PC-9 (cell line): ENCODE measurements around the gene LEKR1. TPM values are rescaled to one million over a fixed set of nuclear protein-coding genes. Genes with fewer than 3 reads are reported as not detected.
"Not testable (repeated sequence)": the region's sequence is repeated elsewhere in the genome, so short reads cannot be mapped to it uniquely, and the experiment has no call there.

ENCODE experiments used
- BruUV-seq: library from RNA; stranded (reverse); fragments of 400-500 nt; replicated peaks from 2 replicates; lab custom pipeline; 2021; lab: Mats Ljungman, UMichigan
- CTCF ChIA-PET: fragments of 300-600 bp; sonication (Branson Sonifier 250); formaldehyde crosslinking; loops from one replicate; lab custom pipeline; 2022; ENCODE audit warnings: antibody characterized with exemption; lab: Charles Lee
- POLR2A ChIA-PET: fragments of 300-600 bp; sonication (Branson Sonifier 250); formaldehyde crosslinking; loops from one replicate; lab custom pipeline; 2022; ENCODE audit warnings: antibody characterized with exemption; ENCODE audit not compliant: unreplicated experiment; lab: Charles Lee
- DNase-seq, 2 experiments: peaks; one replicate each; pipeline versions ENCODE4 v3.0.0 to v3.0.0-alpha.2; 2015 to 2022; ENCODE audit warnings: mixed read lengths in 1 of 2
- H2AFZ ChIP-seq: fragments of 200-600 bp; sonication (generic); 2 replicates; pipeline ENCODE4 v1.8.1; 2017; ENCODE audit warnings: antibody characterized with exemption
- H3F3A ChIP-seq: fragments of 200-600 bp; sonication (generic); 2 replicates; pipeline ENCODE4 v1.8.1; 2017; ENCODE audit warnings: antibody characterized with exemption, mild to moderate bottlenecking, low read depth; ENCODE audit not compliant: insufficient read depth
- H3K27ac ChIP-seq: fragments of 200-600 bp; sonication (generic); 2 replicates; pipeline ENCODE4 v1.6.1; 2016; ENCODE audit warnings: mixed run types
- H3K27me3 ChIP-seq: fragments of 200-600 bp; sonication (generic); 2 replicates; pipeline ENCODE4 v1.6.1; 2016; ENCODE audit warnings: low read depth, mixed run types; ENCODE audit not compliant: insufficient read depth
- H3K36me3 ChIP-seq: fragments of 200-600 bp; sonication (generic); 2 replicates; pipeline ENCODE4 v1.6.1; 2016; ENCODE audit warnings: low read depth, mixed run types
- H3K4me1 ChIP-seq: fragments of 200-600 bp; sonication (generic); replicated peaks from 2 replicates; pipeline ENCODE4 v1.6.1; 2016; ENCODE audit warnings: mixed run types; ENCODE audit not compliant: insufficient read depth
- H3K4me2 ChIP-seq: fragments of 200-600 bp; sonication (generic); 2 replicates; pipeline ENCODE4 v1.6.1; 2017; ENCODE audit warnings: mixed run types
- H3K4me3 ChIP-seq: fragments of 200-600 bp; sonication (generic); 2 replicates; pipeline ENCODE4 v1.6.1; 2016; ENCODE audit warnings: mixed run types
- H3K79me2 ChIP-seq: fragments of 200-600 bp; sonication (generic); 2 replicates; pipeline ENCODE4 v1.6.1; 2017; ENCODE audit warnings: low read depth, mixed run types
- H3K9me2 ChIP-seq: fragments of 200-600 bp; sonication (generic); 2 replicates; pipeline ENCODE4 v1.8.1; 2017; ENCODE audit warnings: mild to moderate bottlenecking; ENCODE audit not compliant: insufficient read depth
- H3K9me3 ChIP-seq: fragments of 200-600 bp; sonication (generic); 2 replicates; pipeline ENCODE4 v1.8.1; 2016; ENCODE audit warnings: low read depth; ENCODE audit not compliant: insufficient read depth
- H4K20me1 ChIP-seq: fragments of 200-600 bp; sonication (generic); 2 replicates; pipeline ENCODE4 v1.8.1; 2017; ENCODE audit not compliant: insufficient read depth
- CTCF ChIP-seq: fragments of 200-600 bp; sonication (generic); conservative IDR thresholded peaks from 2 replicates; pipeline ENCODE4 v1.6.1; 2017; ENCODE audit warnings: mixed run types, antibody characterized with exemption, mild to moderate bottlenecking, moderate library complexity
- EZH2 ChIP-seq: fragments of 200-600 bp; sonication (generic); IDR thresholded peaks from 2 replicates; pipeline ENCODE4 v1.8.0; 2017; ENCODE audit warnings: antibody characterized with exemption, low read depth
- intact Hi-C: fragments of 100-400 bp; cut with micrococcal nuclease; formaldehyde crosslinking; loops from one replicate; pipeline ENCODE4 v1.10.0; 2022; ENCODE audit not compliant: unreplicated experiment
- total RNA-seq: library from RNA; stranded (reverse); gene quantifications from 2 replicates; pipeline ENCODE4 v1.2.3, GENCODE V29; 2021

Gene LEKR1
- total RNA-seq, 1 experiment from 2014 or later, result 3.9 TPM

GRCh38 chr3:156888176-156888575, 62.0 kb downstream of the LEKR1 start:
- Histone ChIP-seq H3K9me2 (no peaks in the 10 kb centered on the region), H2AFZ (no peak overlapping the region), H3K27me3 (no peaks in the 10 kb centered on the region), H3K9me3 (peaks cover 12% of the 10 kb centered on the region), H3K4me2 (no peak overlapping the region), H3K4me3 (no peak overlapping the region), H3K4me1 (peaks cover 11% of the 10 kb centered on the region), H3K27ac (no peak overlapping the region), H4K20me1 (no peaks in the 10 kb centered on the region), H3K79me2 (no peaks in the 10 kb centered on the region), H3F3A (peaks cover 13% of the 10 kb centered on the region; the same call in 1 of the 2 replicates), H3K36me3 (no peaks in the 10 kb centered on the region)
- intact Hi-C loops, result no loop called here
- BruUV-seq, result no TSS peak
- TF ChIP-seq EZH2 (no peak), CTCF (no peak)
- CTCF ChIA-PET, result no interaction called here
- POLR2A ChIA-PET, result no interaction called here
- DNase-seq, result no peak

DNA sequence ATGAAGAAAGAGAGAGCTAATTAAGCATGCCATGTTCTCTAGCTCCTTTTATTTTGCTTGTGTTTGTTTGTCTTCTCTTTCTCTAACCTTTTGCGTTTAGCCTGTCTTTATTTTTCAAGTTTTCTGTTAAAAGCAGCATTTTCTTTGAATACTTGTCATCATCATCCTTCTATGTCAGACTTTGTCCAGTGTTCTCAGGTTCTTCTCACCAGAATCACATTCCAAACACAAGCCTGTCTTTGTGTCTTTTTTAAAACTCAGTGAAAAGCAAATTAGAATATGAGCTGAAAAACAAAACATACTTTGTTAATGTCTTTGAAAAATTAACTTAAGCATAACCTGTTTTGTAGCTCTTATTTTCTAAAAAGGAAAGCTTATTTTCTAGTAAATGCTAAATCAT, 62.4 kb downstream of the LEKR1 start:
- ChIA-PET POLR2A (no interaction called here), CTCF (no interaction called here)
- intact Hi-C loops, result no loop called here
- Histone ChIP-seq H4K20me1 (no peaks in the 10 kb centered on the region), H3K36me3 (no peaks in the 10 kb centered on the region), H3K4me2 (no peak overlapping the region), H3K4me1 (peaks cover 12% of the 10 kb centered on the region), H3K9me2 (no peaks in the 10 kb centered on the region), H3K27me3 (no peaks in the 10 kb centered on the region), H3K27ac (no peak overlapping the region), H3K9me3 (peaks cover 12% of the 10 kb centered on the region), H3K4me3 (no peak overlapping the region), H3F3A (peaks cover 14% of the 10 kb centered on the region; the same call in 1 of the 2 replicates), H3K79me2 (no peaks in the 10 kb centered on the region), H2AFZ (no peak overlapping the region)
- TF ChIP-seq CTCF (no peak), EZH2 (no peak)
- BruUV-seq, result no TSS peak
- DNase-seq, result no peak

GRCh38 chr3:156892701-156893100, 66.5 kb downstream of the LEKR1 start:
- Histone ChIP-seq H4K20me1 (no peaks in the 10 kb centered on the region), H3F3A (peaks cover 14% of the 10 kb centered on the region; the same call in 1 of the 2 replicates), H2AFZ (no peak overlapping the region), H3K27me3 (no peaks in the 10 kb centered on the region), H3K36me3 (no peaks in the 10 kb centered on the region), H3K79me2 (no peaks in the 10 kb centered on the region), H3K9me3 (peaks cover 7% of the 10 kb centered on the region; the same call in 1 of the 2 replicates), H3K4me1 (peaks cover 12% of the 10 kb centered on the region), H3K4me3 (no peak overlapping the region), H3K4me2 (no peak overlapping the region), H3K27ac (no peak overlapping the region), H3K9me2 (no peaks in the 10 kb centered on the region)
- TF ChIP-seq CTCF (no peak), EZH2 (no peak)
- ChIA-PET POLR2A (no interaction called here), CTCF (no interaction called here)
- peak in 1 of 2 experiments; percentile 88 for DNase-seq
- intact Hi-C loops, result no loop called here
- BruUV-seq, result no TSS peak

DNA sequence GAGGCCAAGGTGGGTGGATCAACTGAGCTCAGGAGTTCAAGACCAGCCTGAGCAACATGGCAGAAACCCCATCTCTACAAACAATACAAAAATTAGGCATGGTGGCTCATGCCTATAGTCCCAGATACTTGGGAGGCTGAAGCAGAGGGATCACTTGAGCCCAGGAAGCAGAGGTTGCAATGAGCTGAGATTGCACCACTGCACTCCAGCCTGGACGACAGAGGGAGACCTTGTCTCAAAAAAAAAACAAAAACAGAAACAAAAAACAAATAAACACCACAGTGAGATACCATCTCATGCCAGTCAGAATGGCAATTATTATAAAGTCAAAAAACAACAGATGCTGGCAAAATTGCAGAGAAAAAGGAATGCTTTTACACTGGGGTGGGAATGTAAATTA, 69.2 kb downstream of the LEKR1 start:
- H3K9me2 ChIP-seq, H3K79me2 ChIP-seq, H2AFZ ChIP-seq, H3K4me2 ChIP-seq, H3K9me3 ChIP-seq, H3K4me3 ChIP-seq, CTCF ChIA-PET, BruUV-seq, DNase-seq, H3K27me3 ChIP-seq, intact Hi-C loops, H4K20me1 ChIP-seq, H3K27ac ChIP-seq, H3K36me3 ChIP-seq: not testable (repeated sequence)
- peaks cover 12% of the 10 kb centered on the region for H3K4me1 ChIP-seq
- POLR2A ChIA-PET, result interaction anchor here (0.6 kb wide), 1 partner anchor 107 kb away, joined by 5 read pairs; no protein-coding TSS in a partner anchor
- H3F3A ChIP-seq, result peaks cover 14% of the 10 kb centered on the region; the same call in 1 of the 2 replicates

- BruUV-seq, H3F3A ChIP-seq, H3K36me3 ChIP-seq, H3K4me2 ChIP-seq, H3K27ac ChIP-seq, intact Hi-C loops, H2AFZ ChIP-seq, H3K79me2 ChIP-seq, H4K20me1 ChIP-seq, H3K4me3 ChIP-seq, DNase-seq, H3K4me1 ChIP-seq, H3K9me3 ChIP-seq, H3K27me3 ChIP-seq, H3K9me2 ChIP-seq, POLR2A ChIA-PET: not testable (repeated sequence)
- CTCF ChIA-PET, result interaction anchor here (0.6 kb wide), 1 partner anchor 232 kb away, joined by 3 read pairs; no protein-coding TSS in a partner anchor
These were observed 71.7 kb downstream of the LEKR1 start for GRCh38 chr3:156897851-156898250.
